MM.1S (cell line): ENCODE measurements around the gene HOXA6.

Experiments
- DNase-seq: peaks from one replicate; pipeline ENCODE4 v3.0.0-alpha.2; 2015
- H2AFZ ChIP-seq: fragments of 300-600 bp; sonication (generic); 2 replicates; pipeline ENCODE4 v1.6.0; 2016; ENCODE audit warnings: antibody characterized with exemption, low read length
- H3F3A ChIP-seq: fragments of 300-600 bp; sonication (generic); 2 replicates; pipeline ENCODE4 v1.6.1; 2016; ENCODE audit warnings: mild to moderate bottlenecking, antibody characterized with exemption, low read length, moderate library complexity, mixed read lengths; ENCODE audit not compliant: insufficient read depth
- H3K27ac ChIP-seq: fragments of 300-600 bp; sonication (generic); 2 replicates; pipeline ENCODE4 v1.5.1; 2016; ENCODE audit warnings: mild to moderate bottlenecking, low read length
- H3K27me3 ChIP-seq: fragments of 300-600 bp; sonication (generic); replicated peaks from 2 replicates; pipeline ENCODE4 v1.6.0; 2016; ENCODE audit warnings: low read length; ENCODE audit not compliant: insufficient read depth
- H3K36me3 ChIP-seq: fragments of 300-600 bp; sonication (generic); replicated peaks from 2 replicates; pipeline ENCODE4 v1.6.1; 2016; ENCODE audit warnings: mild to moderate bottlenecking, low read length, mixed read lengths; ENCODE audit not compliant: insufficient read depth
- H3K4me1 ChIP-seq: fragments of 300-600 bp; sonication (generic); 2 replicates; pipeline ENCODE4 v1.6.1; 2016; ENCODE audit warnings: low read length, mixed read lengths
- H3K4me2 ChIP-seq: fragments of 300-600 bp; sonication (generic); 2 replicates; pipeline ENCODE4 v1.6.0; 2016; ENCODE audit warnings: low read depth, low read length
- H3K4me3 ChIP-seq: fragments of 300-600 bp; sonication (generic); 2 replicates; pipeline ENCODE4 v1.5.1; 2016; ENCODE audit warnings: low read length, mixed read lengths
- H3K79me2 ChIP-seq: fragments of 300-600 bp; sonication (generic); 2 replicates; pipeline ENCODE4 v1.6.1; 2016; ENCODE audit warnings: mixed run types, low read length, mixed read lengths
- H3K9ac ChIP-seq: fragments of 300-600 bp; sonication (generic); 2 replicates; pipeline ENCODE4 v1.6.1; 2016; ENCODE audit warnings: low read length, mixed read lengths
- H3K9me2 ChIP-seq: fragments of 300-600 bp; sonication (generic); replicated peaks from 2 replicates; pipeline ENCODE4 v1.6.1; 2016; ENCODE audit warnings: mild to moderate bottlenecking, low read length, mixed read lengths; ENCODE audit not compliant: insufficient read depth
- H3K9me3 ChIP-seq: fragments of 300-600 bp; sonication (generic); replicated peaks from 2 replicates; pipeline ENCODE4 v1.6.1; 2016; ENCODE audit warnings: mild to moderate bottlenecking, low read length, mixed read lengths; ENCODE audit not compliant: insufficient read depth
- H4K20me1 ChIP-seq: fragments of 300-600 bp; sonication (generic); 2 replicates; pipeline ENCODE4 v1.6.1; 2016; ENCODE audit warnings: mild to moderate bottlenecking, low read length, moderate library complexity, mixed read lengths; ENCODE audit not compliant: insufficient read depth
- CTCF ChIP-seq: fragments of 300-600 bp; sonication (generic); IDR thresholded peaks from 2 replicates; pipeline ENCODE4 v1.5.1; 2016; ENCODE audit warnings: antibody characterized with exemption, low read length, mixed read lengths
- EZH2 ChIP-seq: fragments of 300-600 bp; sonication (generic); optimal IDR thresholded peaks from 2 replicates; pipeline ENCODE3; 2017; ENCODE audit warnings: low read depth, mild to moderate bottlenecking, antibody characterized with exemption, low read length, mixed read lengths
- EZH2phosphoT487 ChIP-seq: fragments of 300-600 bp; sonication (generic); IDR thresholded peaks from 2 replicates; pipeline ENCODE4 v1.6.1; 2018; ENCODE audit warnings: antibody characterized with exemption, low read length

HOXA6 gene

DNA sequence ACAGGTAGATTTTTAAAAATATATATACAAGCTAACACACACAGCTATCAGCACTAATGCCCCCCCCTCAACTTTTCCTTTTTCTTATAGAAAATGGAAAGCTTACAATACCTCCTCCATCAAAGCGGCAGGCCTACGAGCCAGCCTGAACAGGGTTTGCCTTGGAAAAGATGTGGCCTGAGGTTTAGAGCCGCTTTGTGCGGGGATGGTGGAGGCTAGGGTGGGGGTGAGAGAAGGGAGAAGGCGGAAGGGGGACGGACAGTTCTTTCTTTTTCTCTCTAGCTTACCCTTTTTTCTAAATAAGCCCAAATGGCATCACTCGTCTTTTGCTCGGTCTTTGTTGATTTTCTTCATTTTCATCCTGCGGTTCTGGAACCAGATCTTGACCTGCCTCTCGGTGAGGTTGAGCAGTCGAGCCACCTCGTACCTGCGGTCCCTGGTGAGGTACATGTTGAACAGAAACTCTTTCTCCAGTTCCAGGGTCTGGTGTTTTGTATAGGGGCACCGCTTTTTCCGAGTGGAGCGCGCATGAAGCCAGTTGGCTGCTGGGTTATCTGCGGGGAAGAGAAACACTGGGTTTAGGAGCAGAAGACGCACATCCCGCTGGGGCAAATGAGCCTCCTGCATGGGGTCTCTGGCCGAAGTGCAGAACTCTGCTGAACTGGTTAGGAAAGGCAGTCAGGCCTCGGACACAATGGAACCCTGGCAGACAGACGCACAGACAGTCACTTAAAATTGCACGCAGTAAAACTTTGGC lies 15.9 kb upstream of the HOXA6 start:
- TF ChIP-seq EZH2: no peak
- no peak for TF ChIP-seq CTCF
- no peak for TF ChIP-seq EZH2phosphoT487
- H2AFZ ChIP-seq: no peak overlapping the region
- H3K27me3 ChIP-seq: peaks cover 91% of the 10 kb centered on the region

GRCh38 chr7:27162561-27163287 lies 15.2 kb upstream of the HOXA6 start:
- Histone ChIP-seq H3K36me3 (no peaks in the 10 kb centered on the region), H2AFZ (no peak overlapping the region), H3K27ac (no peak overlapping the region), H3K27me3 (peaks cover 91% of the 10 kb centered on the region), H3K4me2 (no peak overlapping the region), H4K20me1 (no peaks in the 10 kb centered on the region), H3K9ac (no peak overlapping the region), H3K9me2 (no peaks in the 10 kb centered on the region), H3K79me2 (no peaks in the 10 kb centered on the region), H3K4me1 (0 out of 2 replicates have a peak, but pooled peaks cover 4% of the 10 kb centered on the region), H3K9me3 (no peaks in the 10 kb centered on the region), H3K4me3 (no peak overlapping the region), H3F3A (no peaks in the 10 kb centered on the region)
- DNase-seq: no peak
- no peak for TF ChIP-seq EZH2
- TF ChIP-seq CTCF: no peak
- no peak for TF ChIP-seq EZH2phosphoT487

More for the DNA sequence above, 15.9 kb upstream of the HOXA6 start:
- no peak overlapping the region for H3K9ac ChIP-seq
- H3K4me3 ChIP-seq: no peak overlapping the region
- H3F3A ChIP-seq: no peaks in the 10 kb centered on the region
- no peak overlapping the region for H3K27ac ChIP-seq
- no peaks in the 10 kb centered on the region for H3K36me3 ChIP-seq
- H3K4me1 ChIP-seq: 0 out of 2 replicates have a peak, but pooled peaks cover 4% of the 10 kb centered on the region
- H4K20me1 ChIP-seq: no peaks in the 10 kb centered on the region
- no peaks in the 10 kb centered on the region for H3K9me3 ChIP-seq
- no peak overlapping the region for H3K4me2 ChIP-seq
- no peaks in the 10 kb centered on the region for H3K79me2 ChIP-seq
- no peak for DNase-seq
- H3K9me2 ChIP-seq: no peaks in the 10 kb centered on the region

- Histone ChIP-seq H3K9me2 (no peaks in the 10 kb centered on the region), H3K9ac (no peak overlapping the region), H2AFZ (no peak overlapping the region), H3K36me3 (no peaks in the 10 kb centered on the region), H4K20me1 (no peaks in the 10 kb centered on the region), H3K27ac (no peak overlapping the region), H3F3A (no peaks in the 10 kb centered on the region), H3K27me3 (peaks cover 91% of the 10 kb centered on the region), H3K79me2 (no peaks in the 10 kb centered on the region), H3K4me1 (0 out of 2 replicates have a peak, but pooled peaks cover 4% of the 10 kb centered on the region), H3K9me3 (no peaks in the 10 kb centered on the region), H3K4me3 (no peak overlapping the region), H3K4me2 (no peak overlapping the region)
- TF ChIP-seq EZH2 (no peak), EZH2phosphoT487 (no peak), CTCF (no peak)
- DNase-seq: no peak
Observed at GRCh38 chr7:27161721-27162560, 14.4 kb upstream of the HOXA6 start.
